Muscle of leg (tissue), 11 donors: ENCODE results near the gene UFM1. TPM values are rescaled to one million over a fixed set of nuclear protein-coding genes. Genes with fewer than 3 reads are reported as not detected.
A peak's percentile ranks its signal among the peaks of the same experiment; 100 is the strongest.
"Not testable (repeated sequence)": the region's sequence is repeated elsewhere in the genome, so short reads cannot be mapped to it uniquely, and the experiment has no call there.

ENCODE experiments used
- DNase-seq: peaks from one replicate; pipeline ENCODE4 v3.0.0; 2013
- H3K27ac ChIP-seq: one replicate; pipeline ENCODE4 v1.5.1; 2013; ENCODE audit warnings: mild to moderate bottlenecking, low read length, control low read depth
- H3K27me3 ChIP-seq: one replicate; pipeline ENCODE4 v1.6.1; 2013; ENCODE audit warnings: low read length; ENCODE audit not compliant: control insufficient read depth, insufficient read depth
- H3K36me3 ChIP-seq: one replicate; pipeline ENCODE4 v1.6.1; 2013; ENCODE audit warnings: low read length; ENCODE audit not compliant: control insufficient read depth, insufficient read depth
- H3K4me1 ChIP-seq: one replicate; pipeline ENCODE4 v1.6.1; 2013; ENCODE audit warnings: low read length; ENCODE audit not compliant: control insufficient read depth, insufficient read depth
- H3K4me3 ChIP-seq: one replicate; pipeline ENCODE4 v1.5.1; 2013; ENCODE audit warnings: low read length, control low read depth
- H3K9me3 ChIP-seq: replicated peaks from 2 replicates; pipeline ENCODE4 v1.6.1; 2013; ENCODE audit warnings: low read depth, low read length; ENCODE audit not compliant: control insufficient read depth
- WGBS: methylation state at CpG from one replicate; pipeline ENCODE4 v1.1.5; 2013; ENCODE audit warnings: missing lambda C conversion rate; ENCODE audit not compliant: insufficient coverage; 5-methylcytosine and 5-hydroxymethylcytosine counted together
- polyA plus RNA-seq, 8 donors: library from polyadenylated mRNA; unstranded; fragments of 120-200 nt; gene quantifications; one replicate each; pipeline versions ENCODE4 v1.2.1 to v1.2.3, GENCODE V29; 2013; ENCODE audit warnings: inconsistent platforms in 1 of 8, low replicate concordance in 1 of 8; ENCODE audit not compliant: insufficient read length in 8 of 8, insufficient read depth in 1 of 8
- total RNA-seq: library from RNA; stranded (reverse); fragments of 120-200 nt; gene quantifications from one replicate; pipeline ENCODE4 v1.2.4, GENCODE V29; 2013

The UFM1 gene
- total and polyA plus RNA-seq, 9 donors: 42.4 to 71.2 (median 54.7) TPM

GRCh38 chr13:38361542-38362262 is 12.1 kb downstream of the UFM1 start:
- Histone ChIP-seq H3K27ac (no peak overlapping the region), H3K4me3 (no peak overlapping the region), H3K9me3 (no peaks in the 10 kb centered on the region), H3K4me1 (no peaks in the 10 kb centered on the region), H3K27me3 (no peaks in the 10 kb centered on the region), H3K36me3 (peaks cover 2% of the 10 kb centered on the region)
- peak; percentile 54 for DNase-seq
- no CpG with 5 or more reads among the region's 4 CpGs for WGBS

- WGBS: no CpG with 5 or more reads among the region's 2 CpGs
- Histone ChIP-seq H3K27ac (no peak overlapping the region), H3K4me3 (no peak overlapping the region), H3K4me1 (no peaks in the 10 kb centered on the region), H3K36me3 (peaks cover 2% of the 10 kb centered on the region), H3K9me3 (no peaks in the 10 kb centered on the region), H3K27me3 (no peaks in the 10 kb centered on the region)
- DNase-seq: no peak
Measured at GRCh38 chr13:38363219-38363618, 13.6 kb downstream of the UFM1 start.

GRCh38 chr13:38363746-38364145 is 14.1 kb downstream of the UFM1 start:
- 90% methylated on average over 4 of the region's 19 CpGs for WGBS
- H3K9me3 ChIP-seq, H3K4me3 ChIP-seq, DNase-seq, H3K27ac ChIP-seq, H3K27me3 ChIP-seq, H3K4me1 ChIP-seq, H3K36me3 ChIP-seq: not testable (repeated sequence)

- Histone ChIP-seq H3K36me3 (peaks cover 2% of the 10 kb centered on the region), H3K9me3 (no peaks in the 10 kb centered on the region), H3K4me1 (no peaks in the 10 kb centered on the region), H3K27me3 (no peaks in the 10 kb centered on the region), H3K4me3 (no peak overlapping the region), H3K27ac (no peak overlapping the region)
- no peak for DNase-seq
- no CpG with 5 or more reads among the region's 3 CpGs for WGBS
Measured at GRCh38 chr13:38365661-38366060, 16.0 kb downstream of the UFM1 start.

- Histone ChIP-seq H3K4me3 (no peak overlapping the region), H3K27me3 (no peaks in the 10 kb centered on the region), H3K4me1 (no peaks in the 10 kb centered on the region), H3K36me3 (no peaks in the 10 kb centered on the region), H3K27ac (no peak overlapping the region), H3K9me3 (no peaks in the 10 kb centered on the region)
- 86% methylated on average over 2 of the region's 3 CpGs for WGBS
- DNase-seq: no peak
Measured at GRCh38 chr13:38366954-38367645, 17.4 kb downstream of the UFM1 start.

- Histone ChIP-seq H3K27me3 (no peaks in the 10 kb centered on the region), H3K4me3 (no peak overlapping the region), H3K4me1 (no peaks in the 10 kb centered on the region), H3K27ac (no peak overlapping the region), H3K36me3 (no peaks in the 10 kb centered on the region), H3K9me3 (no peaks in the 10 kb centered on the region)
- WGBS: no CpG with 5 or more reads among the region's 1 CpG
- no peak for DNase-seq
Measured at GRCh38 chr13:38369058-38369457, 19.4 kb downstream of the UFM1 start.

- H3K4me3 ChIP-seq, DNase-seq, H3K27ac ChIP-seq, H3K4me1 ChIP-seq, H3K9me3 ChIP-seq, H3K27me3 ChIP-seq, H3K36me3 ChIP-seq: not testable (repeated sequence)
- WGBS: no CpG with 5 or more reads among the region's 3 CpGs
Measured at GRCh38 chr13:38370096-38370495, 20.4 kb downstream of the UFM1 start.

GRCh38 chr13:38372820-38373383 is 23.3 kb downstream of the UFM1 start:
- no peak for DNase-seq
- Histone ChIP-seq H3K9me3 (no peaks in the 10 kb centered on the region), H3K27me3 (no peaks in the 10 kb centered on the region), H3K4me3 (no peak overlapping the region), H3K4me1 (no peaks in the 10 kb centered on the region), H3K27ac (no peak overlapping the region), H3K36me3 (no peaks in the 10 kb centered on the region)
- no CpG with 5 or more reads among the region's 6 CpGs for WGBS

GRCh38 chr13:38376546-38376945 is 26.9 kb downstream of the UFM1 start:
- WGBS: no CpG with 5 or more reads among the region's 1 CpG
- no peaks in the 10 kb centered on the region for H3K9me3 ChIP-seq
- no peaks in the 10 kb centered on the region for H3K27me3 ChIP-seq
- no peak overlapping the region for H3K4me3 ChIP-seq
- DNase-seq: no peak
- no peak overlapping the region for H3K27ac ChIP-seq
- no peaks in the 10 kb centered on the region for H3K4me1 ChIP-seq
- no peaks in the 10 kb centered on the region for H3K36me3 ChIP-seq

GRCh38 chr13:38381890-38382289 is 32.2 kb downstream of the UFM1 start:
- H3K27ac ChIP-seq: no peak overlapping the region
- no peaks in the 10 kb centered on the region for H3K36me3 ChIP-seq
- peak; percentile 87 for DNase-seq
- no peaks in the 10 kb centered on the region for H3K9me3 ChIP-seq
- no peak overlapping the region for H3K4me3 ChIP-seq
- no peaks in the 10 kb centered on the region for H3K4me1 ChIP-seq
- no peaks in the 10 kb centered on the region for H3K27me3 ChIP-seq
- whole genome bisulfite sequencing: 25% methylated on average over 3 of the region's 4 CpGs
